GM12865 (cell line): Measurements from ENCODE around the gene KPNA5.
"Not testable (repeated sequence)": the region's sequence is repeated elsewhere in the genome, so short reads cannot be mapped to it uniquely, and the experiment has no call there.

Experiments used
- DNase-seq: peaks from one replicate; pipeline ENCODE4 v3.0.0; 2010; ENCODE audit warnings: low read depth
- H3K4me3 ChIP-seq: 2 replicates; pipeline ENCODE4 v1.5.1; 2011; ENCODE audit warnings: mild to moderate bottlenecking, low read depth, low read length, control low read depth
- TF ChIP-seq, protein P1 (sequence below): IDR thresholded peaks from 2 replicates; pipeline ENCODE4 v1.5.1; 2011; ENCODE audit warnings: low read length, control low read depth, low read depth, inconsistent platforms; ENCODE audit not compliant: insufficient read depth; ENCODE audit errors: missing control alignments

KPNA5 gene

DNA sequence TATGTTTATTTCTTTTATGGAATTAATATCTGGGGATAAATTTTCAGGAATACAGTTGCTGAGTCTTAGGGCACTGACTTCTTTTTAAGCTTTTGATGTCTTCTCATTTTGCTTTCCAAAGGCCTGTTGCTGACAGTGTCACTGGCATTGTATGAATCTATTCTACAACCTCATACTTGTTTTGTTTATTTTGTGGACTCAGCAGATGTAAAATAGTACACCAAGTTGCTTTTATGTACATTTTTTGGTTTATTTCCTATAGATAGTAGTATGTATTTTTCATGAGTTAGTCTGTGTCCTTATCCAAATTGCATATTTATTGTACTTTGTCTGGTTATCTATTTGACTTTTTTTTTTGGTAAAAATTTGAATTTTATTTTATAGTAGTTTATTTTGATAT is 49.5 kb downstream of the KPNA5 start:
- no peak overlapping the region for H3K4me3 ChIP-seq
- TF ChIP-seq, protein P1, sequence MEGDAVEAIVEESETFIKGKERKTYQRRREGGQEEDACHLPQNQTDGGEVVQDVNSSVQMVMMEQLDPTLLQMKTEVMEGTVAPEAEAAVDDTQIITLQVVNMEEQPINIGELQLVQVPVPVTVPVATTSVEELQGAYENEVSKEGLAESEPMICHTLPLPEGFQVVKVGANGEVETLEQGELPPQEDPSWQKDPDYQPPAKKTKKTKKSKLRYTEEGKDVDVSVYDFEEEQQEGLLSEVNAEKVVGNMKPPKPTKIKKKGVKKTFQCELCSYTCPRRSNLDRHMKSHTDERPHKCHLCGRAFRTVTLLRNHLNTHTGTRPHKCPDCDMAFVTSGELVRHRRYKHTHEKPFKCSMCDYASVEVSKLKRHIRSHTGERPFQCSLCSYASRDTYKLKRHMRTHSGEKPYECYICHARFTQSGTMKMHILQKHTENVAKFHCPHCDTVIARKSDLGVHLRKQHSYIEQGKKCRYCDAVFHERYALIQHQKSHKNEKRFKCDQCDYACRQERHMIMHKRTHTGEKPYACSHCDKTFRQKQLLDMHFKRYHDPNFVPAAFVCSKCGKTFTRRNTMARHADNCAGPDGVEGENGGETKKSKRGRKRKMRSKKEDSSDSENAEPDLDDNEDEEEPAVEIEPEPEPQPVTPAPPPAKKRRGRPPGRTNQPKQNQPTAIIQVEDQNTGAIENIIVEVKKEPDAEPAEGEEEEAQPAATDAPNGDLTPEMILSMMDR = no peak
- no peak for DNase-seq

DNA sequence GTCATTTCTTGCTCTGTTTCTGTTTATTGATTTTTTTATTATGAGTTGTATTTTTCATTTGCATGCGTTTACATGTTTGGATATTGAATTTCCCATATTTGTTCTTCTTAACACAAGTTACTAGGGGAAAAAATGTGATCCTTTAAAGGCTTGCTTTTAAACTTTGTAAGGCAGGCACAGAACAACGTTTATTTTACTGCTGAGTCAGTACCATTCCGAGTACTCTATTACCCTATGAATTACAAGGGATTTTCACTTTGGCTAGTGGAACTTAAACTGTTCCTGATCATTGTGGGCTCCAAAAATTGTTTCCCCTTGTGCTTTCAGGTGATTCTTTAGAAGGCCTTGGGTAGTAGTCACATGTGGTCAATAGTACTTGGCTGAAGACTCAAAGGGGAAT is 56.0 kb downstream of the KPNA5 start:
- DNase-seq = no peak
- no peak overlapping the region for H3K4me3 ChIP-seq
- TF ChIP-seq, protein P1 = no peak

DNA sequence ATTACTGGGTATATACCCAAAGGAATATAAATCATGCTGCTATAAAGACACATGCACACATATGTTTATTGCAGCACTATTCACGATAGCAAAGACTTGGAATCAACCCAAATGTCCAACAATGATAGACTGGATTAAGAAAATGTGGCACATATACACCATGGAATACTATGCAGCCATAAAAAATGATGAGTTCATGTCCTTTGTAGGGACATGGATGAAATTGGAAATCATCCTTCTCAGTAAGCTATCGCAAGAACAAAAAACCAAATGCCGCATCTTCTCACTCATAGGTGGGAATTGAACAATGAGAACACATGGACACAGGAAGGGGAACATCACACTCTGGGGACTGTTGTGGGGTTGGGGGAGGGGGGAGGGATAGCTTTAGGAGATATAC is 59.5 kb downstream of the KPNA5 start:
- not testable (repeated sequence) for DNase-seq, H3K4me3 ChIP-seq

DNA sequence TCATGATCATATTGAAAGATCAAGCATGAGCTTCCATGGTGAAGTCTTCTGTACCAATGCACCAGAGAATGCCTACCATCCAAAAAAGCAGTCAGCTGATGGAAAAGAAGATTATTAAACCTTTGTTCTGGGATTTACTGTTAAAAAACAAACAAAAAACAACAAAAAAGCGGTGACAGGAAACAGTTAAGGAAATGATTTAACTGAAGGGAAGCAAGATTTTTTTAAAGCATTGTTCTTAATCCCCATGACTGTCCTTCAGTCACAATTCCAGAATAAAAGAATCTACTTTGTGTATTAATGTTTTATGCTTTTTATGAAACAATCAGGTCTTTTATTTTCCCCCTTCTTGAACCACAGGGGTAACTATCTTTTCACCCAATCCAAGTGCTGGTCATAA is 60.6 kb downstream of the KPNA5 start:
- no peak for DNase-seq
- TF ChIP-seq, protein P1 = no peak
- H3K4me3 ChIP-seq = no peak overlapping the region

DNA sequence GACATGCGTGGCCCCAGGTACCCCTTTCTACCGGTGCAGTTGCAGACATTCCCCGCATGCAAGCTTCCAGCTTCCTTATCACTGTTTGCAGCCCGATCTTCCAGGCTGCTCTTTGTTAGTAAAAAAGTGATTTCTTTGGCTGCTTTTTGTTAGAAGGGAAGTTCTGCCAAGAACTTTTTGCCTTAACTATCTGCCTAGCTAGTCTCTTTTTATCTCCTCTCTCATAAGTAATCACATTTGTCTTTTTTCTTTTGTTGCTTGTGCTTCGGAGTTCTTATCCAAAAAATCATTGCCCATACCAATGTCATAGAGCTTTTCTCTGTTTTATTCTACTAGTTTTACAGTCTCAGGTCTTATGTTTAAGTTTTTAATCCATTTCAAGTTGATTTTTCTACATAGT is 64.2 kb downstream of the KPNA5 start:
- TF ChIP-seq, protein P1 = no peak
- no peak for DNase-seq
- H3K4me3 ChIP-seq = no peak overlapping the region

DNA sequence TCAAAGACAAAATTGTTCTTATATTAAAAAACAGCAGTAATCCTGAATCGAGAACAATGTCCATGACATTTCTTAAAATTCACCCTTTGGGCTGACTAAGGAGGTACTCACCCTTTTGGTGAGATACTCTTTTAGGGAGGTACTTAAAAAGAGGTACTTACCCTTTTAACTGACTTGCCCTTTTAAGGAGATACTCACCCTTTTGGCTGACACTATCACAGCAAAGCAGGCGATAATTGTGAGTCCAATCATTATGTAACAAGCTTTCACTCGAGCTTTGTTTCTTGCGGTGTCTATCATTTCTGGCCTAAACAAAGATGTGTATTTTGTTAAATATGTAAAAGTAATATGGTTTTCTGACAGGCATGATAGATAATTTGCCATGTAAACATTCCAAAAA is 80.8 kb downstream of the KPNA5 start:
- TF ChIP-seq, protein P1 = no peak
- H3K4me3 ChIP-seq = no peak overlapping the region
- no peak for DNase-seq

DNA sequence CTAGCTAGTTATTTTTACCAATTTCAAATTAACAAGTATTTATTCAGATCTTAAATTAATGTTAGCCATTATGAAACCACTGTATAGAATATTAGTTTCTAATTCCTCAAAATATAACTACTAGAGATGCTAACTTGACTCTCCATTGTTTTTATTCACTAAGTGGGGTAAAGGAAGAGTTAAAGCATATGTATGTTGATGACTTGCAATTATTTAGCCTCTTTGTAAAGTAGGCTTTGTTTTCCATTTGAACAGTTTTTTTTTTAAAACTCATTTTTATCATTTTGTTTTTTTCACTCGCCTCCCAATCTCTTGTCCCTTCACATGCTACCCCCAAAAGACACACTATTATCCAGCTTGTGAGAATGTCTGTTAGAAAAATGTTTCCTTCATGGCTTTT is 81.2 kb downstream of the KPNA5 start:
- TF ChIP-seq, protein P1 = no peak
- H3K4me3 ChIP-seq = no peak overlapping the region
- no peak for DNase-seq

DNA sequence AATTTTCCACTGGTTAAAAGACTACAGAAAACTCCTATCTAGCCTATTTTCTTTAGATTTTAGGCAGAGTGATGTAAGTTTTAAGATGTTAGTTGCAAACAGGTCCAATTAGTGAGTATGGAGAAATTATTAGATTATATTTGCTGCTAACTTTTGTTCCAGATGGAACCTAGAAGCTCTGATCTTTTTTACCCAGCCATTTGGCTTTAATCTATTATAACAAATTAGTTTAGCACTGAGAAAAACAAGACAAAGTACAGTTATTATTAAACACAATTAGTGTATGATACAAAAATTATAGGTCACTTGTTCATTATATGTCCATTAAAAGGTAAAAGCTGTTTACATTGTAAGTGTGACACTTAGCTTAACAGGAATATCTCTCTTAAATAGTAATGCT is 82.0 kb downstream of the KPNA5 start:
- no peak overlapping the region for H3K4me3 ChIP-seq
- TF ChIP-seq, protein P1 = no peak
- DNase-seq = no peak
